HG02678 (cell line): ENCODE data around the gene CST3.

Source experiments
- ATAC-seq: cut with Tn5 transposase; IDR thresholded peaks from one replicate; pipeline ENCODE4 v1.9.1; 2021; ENCODE audit warnings: mild to moderate bottlenecking, moderate library complexity; ENCODE audit not compliant: unreplicated experiment

Gene CST3

DNA sequence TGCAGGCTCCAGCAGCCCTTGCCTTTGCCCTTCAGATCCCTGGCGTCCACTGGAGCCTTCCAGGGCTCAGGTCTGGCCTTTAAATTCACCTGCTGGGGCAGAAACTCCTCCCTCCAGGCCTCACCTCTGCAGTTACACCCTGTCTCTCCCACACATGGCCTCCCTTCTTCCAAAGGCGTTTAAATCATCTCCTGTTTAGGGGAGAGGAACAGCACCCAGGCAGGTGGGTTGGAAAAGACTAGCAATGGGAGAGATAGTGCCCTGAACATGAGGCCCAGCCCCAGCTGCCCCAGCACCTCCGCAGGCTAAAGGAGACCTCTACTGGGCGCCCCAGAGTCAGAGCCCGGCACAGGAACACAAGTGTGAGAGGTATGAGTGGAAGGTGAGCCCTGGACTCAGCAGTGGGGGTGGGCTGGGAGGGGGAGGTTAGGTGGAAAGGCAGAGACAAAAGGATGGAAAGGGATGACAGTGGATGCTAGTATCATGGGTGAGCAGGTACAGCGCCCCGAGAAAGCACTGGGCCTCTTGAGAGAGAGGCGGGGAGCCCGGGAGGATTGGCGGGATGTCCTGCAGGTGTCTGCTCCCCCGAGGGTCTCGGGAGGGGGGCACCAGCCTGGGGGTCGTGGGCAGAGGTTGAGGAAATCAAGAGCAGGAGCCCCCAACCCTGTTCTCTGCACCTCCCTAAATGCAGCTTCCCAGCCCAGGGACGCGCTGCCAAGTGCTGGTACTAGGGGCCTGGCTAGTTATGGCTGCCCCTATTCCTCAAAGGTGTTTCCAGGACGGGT, 31.7 kb downstream of the CST3 start, which contains the start of gene CST9:
Gene CST9, minus strand, starts transcription at position 51 of the 785 bp plus-strand sequence. CDS start 53 bp downstream, outside the sequence.
- no peak for ATAC-seq

DNA sequence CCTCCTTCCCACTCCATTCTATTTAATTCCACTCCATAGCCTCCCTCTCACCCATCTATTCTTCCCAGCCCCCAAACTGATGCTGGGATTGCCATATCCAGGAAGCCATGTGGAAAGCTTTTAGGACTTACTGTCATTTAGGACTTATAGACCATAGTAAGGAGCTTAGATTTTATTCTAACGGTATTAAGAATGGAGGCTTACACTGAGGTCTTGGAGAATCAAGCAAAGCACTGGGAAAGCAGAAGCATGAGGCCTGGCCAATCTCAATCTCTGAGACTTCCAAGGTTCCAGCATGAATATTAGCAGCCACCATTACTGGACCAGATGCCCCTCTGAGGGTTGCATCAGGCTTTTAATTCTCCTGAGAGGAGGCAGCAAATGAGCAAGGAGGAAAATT, 33.4 kb downstream of the CST3 start:
- ATAC-seq, result no peak

- no peak for ATAC-seq
Measured at GRCh38 chr20:23603321-23603720, 34.4 kb downstream of the CST3 start.

- ATAC-seq, result no peak
Measured at GRCh38 chr20:23602699-23603098, 35.1 kb downstream of the CST3 start.

GRCh38 chr20:23602241-23602640, 35.5 kb downstream of the CST3 start:
- no peak for ATAC-seq

DNA sequence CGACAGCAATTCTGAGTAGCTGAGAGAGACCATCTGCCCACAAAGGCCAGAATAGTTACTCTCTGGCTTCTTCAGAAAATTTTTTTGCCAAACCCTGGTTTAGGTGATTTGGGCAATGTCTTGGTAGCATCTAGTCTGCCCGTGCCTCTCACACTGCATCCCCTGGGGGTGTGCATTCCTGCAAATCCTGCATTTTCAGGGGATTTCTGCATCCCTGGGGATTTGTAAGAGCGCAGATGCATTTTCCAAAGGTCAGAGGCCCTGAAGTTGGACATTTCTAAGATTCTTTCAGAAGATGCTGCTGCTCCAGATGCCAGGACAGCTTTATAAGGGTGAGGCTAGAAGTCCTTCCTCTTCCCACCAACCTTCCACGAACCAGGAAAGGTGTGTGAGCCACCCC, 36.0 kb downstream of the CST3 start:
- no peak for ATAC-seq

- ATAC-seq, result no peak
Measured at GRCh38 chr20:23598481-23598880, 39.3 kb downstream of the CST3 start.

GRCh38 chr20:23596579-23597250, 41.0 kb downstream of the CST3 start:
- no peak for ATAC-seq

DNA sequence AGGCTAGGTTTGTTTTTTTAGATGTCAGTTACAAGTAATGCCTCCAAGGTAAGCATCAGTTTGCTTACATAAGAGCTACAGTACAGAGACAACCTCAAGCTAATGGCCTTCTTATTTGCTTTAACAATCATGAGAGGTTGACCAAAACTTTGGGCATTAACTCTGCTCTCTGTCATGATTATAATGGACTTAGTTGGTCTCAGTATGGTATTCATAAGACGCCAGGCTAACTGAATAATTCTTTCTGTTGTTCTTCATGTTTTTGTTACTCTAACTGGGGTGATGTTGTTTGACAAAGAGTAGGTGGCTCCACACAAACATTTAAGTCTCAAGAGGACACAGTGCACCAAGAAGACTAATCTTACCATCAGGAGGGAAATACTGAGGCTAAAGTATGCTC, 41.8 kb downstream of the CST3 start:
- ATAC-seq, result no peak

DNA sequence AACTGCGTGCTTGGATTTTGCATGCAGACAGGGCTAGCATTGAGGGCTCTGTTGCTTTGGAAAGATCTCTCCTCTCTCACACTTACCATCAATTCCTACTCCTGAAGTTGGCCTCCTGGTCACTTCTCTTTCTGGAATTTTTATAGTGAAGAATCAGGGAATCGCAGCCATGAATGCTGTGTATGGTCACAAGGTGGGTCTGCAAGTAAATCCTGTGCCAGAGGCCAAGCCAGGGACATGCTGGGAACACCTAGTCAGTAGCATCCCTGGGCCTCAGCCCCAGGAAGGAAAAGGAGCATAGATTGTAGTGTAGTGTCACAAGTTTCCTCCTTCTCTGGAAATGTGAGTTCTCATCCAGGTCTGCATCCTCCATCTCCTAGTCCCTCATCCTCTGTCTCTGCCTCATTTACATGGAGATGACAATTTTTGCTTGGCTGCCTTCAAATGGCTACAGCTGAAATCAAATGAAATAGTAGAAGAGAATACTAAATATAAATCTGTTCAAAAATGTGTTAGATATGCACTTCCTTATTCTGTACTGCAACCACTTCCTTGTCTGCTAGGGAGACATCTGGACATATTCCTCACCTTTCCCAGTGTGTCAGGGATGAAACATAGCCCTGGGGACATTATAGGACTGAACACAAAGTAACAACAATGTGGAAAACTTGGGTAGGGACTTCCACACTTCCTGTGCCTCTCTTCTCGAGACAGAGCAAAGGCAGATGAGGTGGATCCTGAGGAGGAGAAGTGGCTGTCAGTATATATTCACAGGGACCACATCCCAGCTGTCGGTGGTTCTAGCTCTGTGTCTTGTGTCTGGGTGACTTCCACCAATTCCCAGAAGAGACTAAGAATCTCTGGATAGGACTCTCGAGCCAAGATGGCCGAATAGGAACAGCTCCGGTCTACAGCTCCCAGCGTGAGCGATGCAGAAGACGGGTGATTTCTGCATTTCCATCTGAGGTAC, 49.0 kb downstream of the CST3 start:
- ATAC-seq, result no peak

DNA sequence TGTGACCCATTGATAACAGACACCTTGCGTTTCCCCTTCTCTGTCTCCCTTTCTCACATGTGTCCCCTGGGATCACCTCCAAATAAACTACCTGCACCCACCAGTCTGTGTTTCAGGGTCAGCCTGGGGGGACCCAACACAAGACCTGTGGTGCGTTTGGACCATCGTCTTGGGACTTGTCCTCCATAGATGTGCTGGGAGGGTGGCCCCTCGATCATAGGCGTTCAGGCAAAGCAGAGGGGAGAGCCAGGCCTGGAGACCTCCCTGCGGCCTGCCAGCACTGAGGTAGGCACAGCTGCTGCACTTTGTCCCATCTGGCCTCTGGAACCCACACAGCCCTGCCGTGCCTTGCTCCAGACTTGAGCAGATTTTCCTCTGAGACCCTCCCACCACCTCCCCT, 50.1 kb downstream of the CST3 start:
- ATAC-seq, result no peak

GRCh38 chr20:23586735-23587525, 50.8 kb downstream of the CST3 start:
- ATAC-seq, result no peak

DNA sequence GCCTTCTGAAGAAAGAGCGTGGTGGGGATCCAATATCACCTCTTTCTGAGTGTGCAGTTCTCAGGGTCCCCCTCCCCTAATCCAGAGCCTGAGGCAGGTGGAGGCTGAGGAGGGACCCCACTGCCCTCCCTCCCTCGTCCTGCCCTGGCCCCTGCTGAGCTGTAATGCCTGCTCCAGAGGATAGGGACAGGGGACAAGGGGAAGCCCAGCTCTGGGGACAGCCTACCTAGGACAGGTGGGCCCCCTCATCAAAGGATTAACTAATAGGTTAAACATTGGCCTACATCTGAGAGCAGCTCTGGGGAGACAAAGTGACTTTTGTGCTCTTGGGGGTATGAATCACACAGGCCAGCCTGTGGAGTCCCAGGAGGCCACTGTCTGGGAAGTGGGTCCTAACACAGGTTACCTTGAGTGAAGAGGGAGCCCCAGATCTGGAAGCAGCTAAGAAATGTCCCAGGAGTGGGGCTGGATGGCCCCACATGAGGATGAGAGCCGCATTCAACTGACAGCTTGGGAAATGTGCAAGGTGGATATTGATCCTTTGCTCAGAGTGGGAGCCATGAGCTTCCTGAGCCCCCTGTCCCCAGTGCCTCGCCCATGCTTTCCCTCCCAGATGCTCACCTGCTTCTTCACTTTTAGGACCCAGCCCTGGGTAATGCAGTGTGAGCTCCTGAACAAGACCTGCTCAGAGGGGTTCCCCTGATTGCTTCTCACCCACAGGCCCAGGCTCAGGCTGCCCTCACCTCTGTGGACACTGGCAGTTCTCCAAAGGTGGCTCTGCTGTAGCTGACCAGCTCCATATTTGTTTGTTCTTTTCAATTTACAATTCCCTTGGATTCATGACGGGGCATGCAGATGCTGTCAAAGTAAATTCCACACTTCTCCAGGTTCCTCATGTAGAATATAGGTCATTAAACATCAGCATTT, 51.7 kb downstream of the CST3 start:
- ATAC-seq, result no peak

- no peak for ATAC-seq
Measured at GRCh38 chr20:23585449-23585807, 52.3 kb downstream of the CST3 start.

DNA sequence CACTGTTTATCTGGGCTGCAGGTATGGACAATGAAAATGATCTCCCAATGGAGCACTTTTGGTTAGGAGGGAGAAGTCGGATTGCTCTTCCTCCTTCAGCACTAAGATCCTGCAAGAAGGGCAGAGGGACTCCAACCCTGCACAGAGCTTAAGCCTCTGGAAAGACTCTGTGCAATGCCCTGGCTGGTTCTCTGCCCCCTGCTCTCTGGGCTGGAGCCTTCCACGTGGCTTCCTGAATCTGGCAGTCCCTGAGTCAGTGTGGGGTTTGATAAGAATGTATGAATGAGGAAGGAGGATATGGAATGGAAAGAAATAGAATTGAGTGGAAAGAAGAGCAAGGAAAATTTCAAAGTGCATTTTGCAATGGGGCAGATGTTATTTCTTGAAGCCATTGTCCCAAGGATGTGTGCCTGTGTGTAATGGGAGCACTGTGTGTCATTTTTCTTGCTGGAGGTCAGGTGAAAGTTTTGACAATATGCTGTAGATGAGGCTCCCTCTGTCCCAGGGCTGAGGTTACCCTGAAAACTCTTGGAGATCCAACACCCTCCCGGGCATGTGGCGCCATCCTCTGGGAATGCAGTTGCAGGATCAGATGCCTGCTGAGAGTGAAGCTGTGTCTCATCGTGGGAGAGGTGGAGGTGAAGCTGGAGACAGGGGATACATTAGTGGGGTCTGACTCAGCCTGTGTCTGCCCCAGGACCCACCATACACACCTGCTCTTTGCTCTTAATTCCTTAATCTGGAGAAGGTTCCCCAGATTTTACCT, 53.1 kb downstream of the CST3 start:
- no peak for ATAC-seq
